ENCODE data around the gene KIAA0586. TPM values are rescaled to one million over a fixed set of nuclear protein-coding genes. Genes with fewer than 3 reads are reported as not detected.
"Not testable (repeated sequence)": the region's sequence is repeated elsewhere in the genome, so short reads cannot be mapped to it uniquely, and the experiment has no call there.

The KIAA0586 gene
- total RNA-seq, 6 experiments from 2014 or later: 16.6 to 29.1 (median 26.0) TPM

DNA sequence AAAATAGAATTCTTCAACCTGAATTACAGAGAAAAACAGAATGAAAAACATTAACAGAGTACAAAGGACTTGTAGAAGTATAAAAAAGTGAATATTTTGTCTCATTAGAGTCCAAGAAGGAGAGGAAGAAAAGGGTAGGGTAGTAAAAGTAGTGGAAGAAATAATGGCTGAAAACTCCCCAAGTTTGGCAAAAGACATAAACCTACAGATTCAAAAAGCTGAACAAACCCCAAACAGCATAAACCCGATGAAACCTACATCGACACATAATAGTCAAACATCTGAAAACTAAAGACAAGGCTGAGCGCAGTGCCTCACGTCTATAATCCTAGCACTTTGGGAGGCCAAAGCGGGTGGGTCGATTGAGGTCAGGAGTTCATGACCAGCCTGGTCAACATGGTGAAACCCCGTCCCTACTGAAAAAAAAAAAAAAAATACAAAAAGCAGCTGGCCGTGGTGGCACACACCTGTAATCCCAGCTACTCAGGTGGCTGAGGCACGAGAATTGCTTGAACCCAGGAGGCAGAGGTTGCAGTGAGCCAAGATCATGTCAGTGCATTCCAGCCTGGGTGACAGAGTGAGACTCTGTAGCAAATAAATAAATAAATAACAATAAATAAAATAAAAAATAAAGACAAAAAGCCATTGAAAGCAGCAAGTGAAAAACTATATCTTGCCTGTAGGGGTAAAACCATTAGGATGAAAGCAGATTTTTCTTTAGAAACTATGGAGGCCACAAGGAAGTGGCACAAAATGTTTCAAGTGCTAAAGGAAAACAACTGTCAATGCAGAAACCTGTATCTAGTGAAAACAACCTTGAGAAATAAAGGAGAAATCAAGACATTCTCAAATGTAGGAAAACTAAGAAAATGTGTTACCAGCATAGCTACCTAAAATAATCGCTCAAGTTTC, 11.6 kb upstream of the KIAA0586 start:
- no peak overlapping the region for H3K4me3 Mint-ChIP-seq
- no peaks in the 10 kb centered on the region for H3K27me3 Mint-ChIP-seq (ENCODE audit: insufficient read depth)
- no peaks in the 10 kb centered on the region for H3K9me3 Mint-ChIP-seq
- TF ChIP-seq, protein P1, sequence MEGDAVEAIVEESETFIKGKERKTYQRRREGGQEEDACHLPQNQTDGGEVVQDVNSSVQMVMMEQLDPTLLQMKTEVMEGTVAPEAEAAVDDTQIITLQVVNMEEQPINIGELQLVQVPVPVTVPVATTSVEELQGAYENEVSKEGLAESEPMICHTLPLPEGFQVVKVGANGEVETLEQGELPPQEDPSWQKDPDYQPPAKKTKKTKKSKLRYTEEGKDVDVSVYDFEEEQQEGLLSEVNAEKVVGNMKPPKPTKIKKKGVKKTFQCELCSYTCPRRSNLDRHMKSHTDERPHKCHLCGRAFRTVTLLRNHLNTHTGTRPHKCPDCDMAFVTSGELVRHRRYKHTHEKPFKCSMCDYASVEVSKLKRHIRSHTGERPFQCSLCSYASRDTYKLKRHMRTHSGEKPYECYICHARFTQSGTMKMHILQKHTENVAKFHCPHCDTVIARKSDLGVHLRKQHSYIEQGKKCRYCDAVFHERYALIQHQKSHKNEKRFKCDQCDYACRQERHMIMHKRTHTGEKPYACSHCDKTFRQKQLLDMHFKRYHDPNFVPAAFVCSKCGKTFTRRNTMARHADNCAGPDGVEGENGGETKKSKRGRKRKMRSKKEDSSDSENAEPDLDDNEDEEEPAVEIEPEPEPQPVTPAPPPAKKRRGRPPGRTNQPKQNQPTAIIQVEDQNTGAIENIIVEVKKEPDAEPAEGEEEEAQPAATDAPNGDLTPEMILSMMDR (IDR thresholded peaks at IDR 0.05): peak; percentile 38
- peaks cover 27% of the 10 kb centered on the region for H3K36me3 Mint-ChIP-seq (ENCODE audit: low read depth)
- no peak overlapping the region for H3K27ac Mint-ChIP-seq
- no peaks in the 10 kb centered on the region for H3K4me1 Mint-ChIP-seq (ENCODE audit: low read depth)
- DNase-seq: no peak

GRCh38 chr14:58416934-58417333, 10.6 kb upstream of the KIAA0586 start:
- H3K4me3 Mint-ChIP-seq; DNase-seq; H3K9me3 Mint-ChIP-seq; H3K27ac Mint-ChIP-seq; H3K4me1 Mint-ChIP-seq (ENCODE audit: low read depth); H3K27me3 Mint-ChIP-seq (ENCODE audit: insufficient read depth): not testable (repeated sequence)
- H3K36me3 Mint-ChIP-seq (ENCODE audit: low read depth): peaks cover 28% of the 10 kb centered on the region

DNA sequence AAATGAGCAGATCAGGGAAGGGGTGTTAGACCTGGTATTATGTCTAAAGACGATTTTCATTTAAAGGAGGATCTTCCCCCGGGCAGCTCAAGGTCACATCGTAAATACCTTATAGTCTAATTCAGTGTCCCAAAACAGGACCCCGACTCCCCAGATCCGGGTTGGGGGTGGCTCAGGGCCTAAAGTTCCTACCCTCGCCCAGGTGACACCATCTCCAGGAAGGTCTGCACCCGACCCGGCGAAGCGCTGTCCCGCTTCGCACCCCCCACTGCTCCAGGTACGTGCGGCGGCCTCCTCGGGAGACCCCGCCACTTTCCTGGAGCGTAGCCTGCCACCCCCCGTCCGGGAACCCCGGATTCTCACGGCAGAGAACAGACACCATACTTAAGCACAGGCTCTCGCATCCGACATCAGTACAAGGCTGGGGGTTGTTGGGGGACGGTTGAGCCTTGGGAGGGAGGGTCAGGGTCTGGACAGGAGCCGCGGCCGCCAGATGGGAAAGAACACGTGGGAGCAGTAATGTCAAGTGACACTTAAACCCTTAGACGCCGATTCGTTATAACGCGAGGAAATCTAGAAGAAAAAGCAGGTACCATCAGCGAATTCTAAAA, 744 bp upstream of the KIAA0586 start:
- peaks cover 18% of the 10 kb centered on the region; the same call in 1 of the 2 replicates for H3K36me3 Mint-ChIP-seq (ENCODE audit: low read depth)
- peak; percentile 37 for DNase-seq
- no peaks in the 10 kb centered on the region for H3K27me3 Mint-ChIP-seq (ENCODE audit: insufficient read depth)
- H3K9me3 Mint-ChIP-seq: no peaks in the 10 kb centered on the region
- peaks cover 31% of the 10 kb centered on the region for H3K4me1 Mint-ChIP-seq (ENCODE audit: low read depth)
- TF ChIP-seq, protein P1 (IDR thresholded peaks at IDR 0.05): no peak
- peak overlapping the region; percentile 99 for H3K27ac Mint-ChIP-seq
- H3K4me3 Mint-ChIP-seq: peak overlapping the region; percentile 94

- Mint-ChIP-seq H3K27me3 (ENCODE audit: insufficient read depth) (no peaks in the 10 kb centered on the region), H3K9me3 (no peaks in the 10 kb centered on the region), H3K27ac (peak overlapping the region; percentile 99), H3K36me3 (ENCODE audit: low read depth) (peaks cover 18% of the 10 kb centered on the region; the same call in 1 of the 2 replicates), H3K4me1 (ENCODE audit: low read depth) (peaks cover 31% of the 10 kb centered on the region), H3K4me3 (peak overlapping the region; percentile 94)
- TF ChIP-seq, protein P1 (IDR thresholded peaks at IDR 0.05): no peak
- peak; percentile 54 for DNase-seq
Observed at GRCh38 chr14:58428118-58428683, 682 bp downstream of the KIAA0586 start.

- Mint-ChIP-seq H3K4me1 (ENCODE audit: low read depth) (peaks cover 26% of the 10 kb centered on the region), H3K27ac (peak overlapping the region; percentile 70), H3K36me3 (ENCODE audit: low read depth) (peaks cover 13% of the 10 kb centered on the region; the same call in 1 of the 2 replicates), H3K9me3 (no peaks in the 10 kb centered on the region), H3K4me3 (peak overlapping the region; percentile 94), H3K27me3 (ENCODE audit: insufficient read depth) (no peaks in the 10 kb centered on the region)
- TF ChIP-seq, protein P1 (IDR thresholded peaks at IDR 0.05): no peak
- peak; percentile 78 for DNase-seq
Observed at GRCh38 chr14:58430156-58430555, 2.6 kb downstream of the KIAA0586 start.
